ENCODE results near the gene RPL9.
"Not testable (repeated sequence)": the region's sequence is repeated elsewhere in the genome, so short reads cannot be mapped to it uniquely, and the experiment has no call there.

Gene RPL9

DNA sequence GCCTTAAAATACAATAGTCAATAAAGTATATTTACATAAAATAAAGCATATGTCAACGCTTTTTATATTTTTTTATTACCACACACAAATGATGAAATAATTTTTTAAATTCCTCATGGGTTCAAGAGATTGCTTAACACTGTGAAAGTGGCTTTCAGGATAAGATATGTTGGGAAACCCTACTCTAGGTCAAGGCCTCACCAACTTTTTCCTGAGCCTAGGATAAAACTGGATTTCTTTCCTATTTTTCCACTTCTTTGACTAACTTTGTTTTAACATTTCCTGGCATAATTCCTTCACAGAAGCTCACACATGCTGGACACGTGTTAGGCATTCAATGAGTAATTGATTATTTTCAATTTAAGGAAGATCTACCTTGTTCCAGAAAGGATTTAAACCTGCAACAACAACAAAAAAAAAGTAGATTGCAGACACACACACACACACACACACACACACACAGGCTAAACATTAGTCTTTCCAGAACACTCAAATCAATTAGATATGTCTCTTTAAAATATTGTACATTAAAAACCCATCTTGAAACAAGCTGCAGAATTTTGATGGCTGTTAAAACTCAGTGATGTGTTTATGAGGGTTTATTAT lies 42.9 kb downstream of the RPL9 start:
- no peak for DNase-seq

DNA sequence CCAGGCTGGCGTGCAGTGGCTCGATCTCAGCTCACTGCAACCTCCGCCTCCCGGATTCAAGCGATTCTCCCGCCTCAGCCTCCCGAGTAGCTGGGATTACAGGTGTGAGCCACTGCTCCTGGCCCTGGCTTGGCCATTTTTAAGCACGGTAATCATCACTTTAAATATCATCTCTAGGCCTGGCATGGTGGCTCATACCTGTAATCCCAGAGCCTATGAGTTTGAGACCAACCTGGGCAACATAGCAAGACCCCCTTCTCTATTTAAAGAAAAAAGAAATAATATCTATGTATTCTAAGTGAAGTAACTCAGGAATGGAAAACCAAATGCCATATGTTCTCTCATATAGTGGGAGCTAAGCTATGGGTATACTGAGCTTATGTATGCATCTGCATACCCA lies 47.2 kb downstream of the RPL9 start:
- not testable (repeated sequence) for DNase-seq

DNA sequence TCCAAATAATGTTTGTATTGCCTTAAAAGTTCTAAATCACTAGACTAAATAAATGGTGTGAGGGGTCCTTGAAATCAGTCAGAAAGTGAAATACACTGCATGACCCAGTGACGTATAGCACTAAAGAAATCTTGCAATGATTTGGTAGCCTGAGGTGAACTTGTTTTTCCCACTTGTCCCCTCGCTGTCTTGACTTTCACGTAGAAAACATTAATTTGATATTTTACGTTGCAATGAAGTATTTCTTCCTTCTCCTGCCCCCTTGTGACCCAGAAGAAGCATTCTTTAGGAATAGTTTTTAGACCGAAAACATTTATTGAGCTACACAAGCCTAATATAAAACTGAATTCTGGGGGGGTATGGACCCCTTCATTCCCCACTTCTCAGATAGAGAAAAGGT lies 48.3 kb downstream of the RPL9 start:
- no peak for DNase-seq

DNA sequence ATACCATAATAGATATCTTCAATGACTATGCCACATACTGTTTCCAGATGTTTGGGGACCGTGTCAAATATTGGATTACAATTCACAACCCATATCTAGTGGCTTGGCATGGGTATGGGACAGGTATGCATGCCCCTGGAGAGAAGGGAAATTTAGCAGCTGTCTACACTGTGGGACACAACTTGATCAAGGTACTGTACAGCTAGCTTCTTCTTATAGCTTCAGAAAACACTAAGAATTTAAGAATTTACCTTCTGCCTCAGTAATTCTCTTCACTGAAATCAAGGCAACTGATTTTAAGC lies 51.2 kb downstream of the RPL9 start:
- no peak for DNase-seq

DNA sequence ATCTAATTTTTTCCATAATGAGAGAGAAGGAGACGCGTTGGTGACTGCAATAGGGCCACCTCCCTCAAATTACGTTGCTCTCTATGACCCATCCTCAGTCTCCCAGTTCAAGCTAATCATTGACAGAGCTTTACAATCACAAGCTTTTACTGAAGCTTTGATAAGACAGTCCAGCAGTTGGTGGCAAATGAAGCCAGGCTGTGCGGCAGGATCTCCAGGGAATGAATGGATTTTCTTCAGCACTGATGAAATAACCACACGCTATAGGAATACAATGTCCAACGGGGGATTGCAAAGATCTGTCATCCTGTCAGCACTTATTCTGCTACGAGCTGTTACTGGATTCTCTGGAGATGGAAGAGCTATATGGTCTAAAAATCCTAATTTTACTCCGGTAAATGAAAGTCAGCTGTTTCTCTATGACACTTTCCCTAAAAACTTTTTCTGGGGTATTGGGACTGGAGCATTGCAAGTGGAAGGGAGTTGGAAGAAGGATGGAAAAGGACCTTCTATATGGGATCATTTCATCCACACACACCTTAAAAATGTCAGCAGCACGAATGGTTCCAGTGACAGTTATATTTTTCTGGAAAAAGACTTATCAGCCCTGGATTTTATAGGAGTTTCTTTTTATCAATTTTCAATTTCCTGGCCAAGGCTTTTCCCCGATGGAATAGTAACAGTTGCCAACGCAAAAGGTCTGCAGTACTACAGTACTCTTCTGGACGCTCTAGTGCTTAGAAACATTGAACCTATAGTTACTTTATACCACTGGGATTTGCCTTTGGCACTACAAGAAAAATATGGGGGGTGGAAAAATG lies 51.7 kb downstream of the RPL9 start, which contains the start of gene KLB:
KLB (plus strand) TSS at position 168 of the 821 bp plus-strand sequence; CDS start at position 188, 20 bp downstream.
- no peak for DNase-seq
